SK-N-SH (cell line): Measurements from ENCODE around the gene COX7A2. TPM values are rescaled to one million over a fixed set of nuclear protein-coding genes. Genes with fewer than 3 reads are reported as not detected.
A peak's percentile ranks its signal among the peaks of the same experiment; 100 is the strongest.

Source experiments
- CTCF ChIA-PET: fragments of 300-600, 350-600 bp; formaldehyde crosslinking; extraction: SDS; loops from one replicate; lab custom pipeline; 2021; lab: Yijun Ruan, JAX
- POLR2A ChIA-PET: fragments of 350-600 bp; sonication (Branson Sonifier 250); formaldehyde crosslinking; extraction: SDS; loops from one replicate; lab custom pipeline; 2020; ENCODE audit warnings: antibody characterized with exemption, inconsistent platforms; lab: Yijun Ruan, JAX
- DNase-seq: peaks from one replicate; pipeline ENCODE4 v3.0.0; 2012
- H2AFZ ChIP-seq: fragments of 200-600 bp; sonication (generic); 2 replicates; pipeline ENCODE4 v1.8.1; 2016; ENCODE audit warnings: antibody characterized with exemption, mild to moderate bottlenecking, low read depth
- H3F3A ChIP-seq: fragments of 200-600 bp; sonication (generic); replicated peaks from 2 replicates; pipeline ENCODE3; 2016; ENCODE audit warnings: antibody characterized with exemption, mild to moderate bottlenecking; ENCODE audit not compliant: insufficient read depth
- H3K27ac ChIP-seq, 2 experiments: fragments of 200-500 bp in 1 of 2; fragments of 200-600 bp in 1 of 2; sonication (Bioruptor generic) in 1 of 2; sonication (generic), shearing (Covaris generic) in 1 of 2; 2 replicates each; pipeline versions ENCODE4 v1.5.1 to v1.6.1; 2014 to 2016; ENCODE audit warnings: low read depth in 2 of 2, inconsistent platforms in 1 of 2, low read length in 1 of 2, mild to moderate bottlenecking in 1 of 2, mixed read lengths in 1 of 2
- H3K27me3 ChIP-seq: fragments of 200-600 bp; sonication (generic), shearing (Covaris generic); 2 replicates; pipeline ENCODE4 v1.6.1; 2016; ENCODE audit warnings: mixed run types; ENCODE audit not compliant: insufficient read depth
- H3K36me3 ChIP-seq, 2 experiments: fragments of 200-500 bp in 1 of 2; fragments of 200-600 bp in 1 of 2; sonication (Bioruptor generic) in 1 of 2; sonication (generic) in 1 of 2; replicated peaks in 1 of 2; 2 replicates each; pipeline versions ENCODE3 to v1.5.1; 2014 to 2016; ENCODE audit warnings: low read length in 1 of 2, mild to moderate bottlenecking in 1 of 2; ENCODE audit not compliant: insufficient read depth in 2 of 2, control insufficient read depth in 1 of 2
- H3K4me1 ChIP-seq, 2 experiments: fragments of 200-500 bp in 1 of 2; fragments of 200-600 bp in 1 of 2; sonication (Bioruptor generic) in 1 of 2; sonication (generic), shearing (Covaris generic) in 1 of 2; 2 replicates each; pipeline versions ENCODE4 v1.5.1 to v1.6.1; 2014 to 2016; ENCODE audit warnings: low read depth in 1 of 2, low read length in 1 of 2, mixed run types in 1 of 2; ENCODE audit not compliant: insufficient read depth in 2 of 2, control insufficient read depth in 1 of 2
- H3K4me2 ChIP-seq: fragments of 200-600 bp; sonication (generic), shearing (Covaris generic); 2 replicates; pipeline ENCODE4 v1.6.1; 2017; ENCODE audit warnings: mixed run types
- H3K4me3 ChIP-seq, 2 experiments: fragments of 200-500 bp in 1 of 2; fragments of 200-600 bp in 1 of 2; sonication (Bioruptor generic) in 1 of 2; sonication (generic), shearing (Covaris generic) in 1 of 2; 2 replicates each; pipeline versions ENCODE4 v1.5.1 to v1.8.1; 2014 to 2016; ENCODE audit warnings: low read depth in 2 of 2, inconsistent platforms in 1 of 2, low read length in 1 of 2, mild to moderate bottlenecking in 1 of 2, mixed read lengths in 1 of 2, moderate library complexity in 1 of 2
- H3K79me2 ChIP-seq: fragments of 200-600 bp; sonication (generic); 2 replicates; pipeline ENCODE4 v1.8.1; 2017; ENCODE audit warnings: mild to moderate bottlenecking; ENCODE audit not compliant: insufficient read depth
- H3K9ac ChIP-seq: fragments of 200-600 bp; sonication (generic); 2 replicates; pipeline ENCODE4 v1.6.1; 2017; ENCODE audit warnings: mixed run types
- H3K9me2 ChIP-seq: fragments of 200-600 bp; sonication (generic); 2 replicates; pipeline ENCODE4 v1.6.1; 2017; ENCODE audit warnings: mixed run types
- H3K9me3 ChIP-seq: fragments of 200-600 bp; sonication (generic); 2 replicates; pipeline ENCODE4 v1.6.1; 2017; ENCODE audit warnings: mixed run types, mild to moderate bottlenecking, moderate library complexity
- H4K20me1 ChIP-seq: fragments of 200-600 bp; sonication (generic); 2 replicates; pipeline ENCODE4 v1.6.1; 2017; ENCODE audit warnings: mild to moderate bottlenecking, mixed run types; ENCODE audit not compliant: insufficient read depth
- CHD2 ChIP-seq: fragments of 150-350 bp; IDR thresholded peaks from 2 replicates; pipeline ENCODE4 v1.6.1; 2018; ENCODE audit warnings: low read length; ENCODE audit not compliant: partially characterized antibody
- ELF1 ChIP-seq: IDR thresholded peaks from 2 replicates; pipeline ENCODE4 v1.4.0; 2012
- EP300 ChIP-seq, 2 experiments: IDR thresholded peaks; 2 replicates each; pipeline versions ENCODE4 v1.4.0 to v1.6.1; 2012; ENCODE audit warnings: borderline replicate concordance in 1 of 2, low read depth in 1 of 2, low read length in 1 of 2
- EZH2phosphoT487 ChIP-seq: fragments of 200-600 bp; sonication (generic); IDR thresholded peaks from 2 replicates; pipeline ENCODE4 v1.6.1; 2017; ENCODE audit warnings: low read depth, mixed run types, mild to moderate bottlenecking, antibody characterized with exemption, moderate library complexity, borderline replicate concordance
- FOSL2 ChIP-seq: IDR thresholded peaks from 2 replicates; pipeline ENCODE4 v1.4.0; 2012; ENCODE audit warnings: low read depth, mild to moderate bottlenecking, moderate library complexity, borderline replicate concordance
- FOXJ3 ChIP-seq: sonication (generic); formaldehyde crosslinking; IDR thresholded peaks from 2 replicates; pipeline ENCODE4 v1.5.1; 2020; ENCODE audit warnings: mild to moderate bottlenecking, missing genetic modification reagents
- GATA2 ChIP-seq: sonication (generic); formaldehyde crosslinking; IDR thresholded peaks from 2 replicates; pipeline ENCODE4 v1.5.0; 2020; ENCODE audit warnings: mild to moderate bottlenecking, missing genetic modification reagents
- MEF2A ChIP-seq: IDR thresholded peaks from 2 replicates; pipeline ENCODE4 v1.4.0; 2012; ENCODE audit warnings: low read depth, borderline replicate concordance
- MXI1 ChIP-seq: IDR thresholded peaks from 2 replicates; pipeline ENCODE4 v1.6.1; 2012; ENCODE audit warnings: mild to moderate bottlenecking, low read depth, low read length, improper control_type of control experiment
- PBX3 ChIP-seq: IDR thresholded peaks from 2 replicates; pipeline ENCODE4; 2012
- POLR2AphosphoS5 ChIP-seq: IDR thresholded peaks from 2 replicates; pipeline ENCODE4 v1.6.1; 2012; ENCODE audit warnings: low read depth, low read length
- RFX5 ChIP-seq: IDR thresholded peaks from 2 replicates; pipeline ENCODE4 v1.6.1; 2012; ENCODE audit warnings: mild to moderate bottlenecking, improper control_type of control experiment, low read length
- SIN3A ChIP-seq: IDR thresholded peaks from 2 replicates; pipeline ENCODE4 v1.6.1; 2012; ENCODE audit warnings: low read depth, mild to moderate bottlenecking, low read length, moderate library complexity, borderline replicate concordance
- SMC3 ChIP-seq: IDR thresholded peaks from 2 replicates; pipeline ENCODE4 v1.6.1; 2012; ENCODE audit warnings: low read depth, low read length, improper control_type of control experiment
- TAF1 ChIP-seq: IDR thresholded peaks from 2 replicates; pipeline ENCODE4 v1.6.1; 2012; ENCODE audit warnings: low read depth, mild to moderate bottlenecking, low read length, moderate library complexity, borderline replicate concordance
- WGBS: methylation state at CpG from one replicate; pipeline ENCODE4 v1.1.6; 2017; ENCODE audit warnings: low lambda C conversion rate; 5-methylcytosine and 5-hydroxymethylcytosine counted together
- polyA plus RNA-seq, 3 experiments: library from polyadenylated mRNA; depleted of rRNA; stranded (reverse); fragments of >200 nt; gene quantifications; 2 replicates each; pipeline ENCODE4 v1.2.3, GENCODE V29; 2012
- TF ChIP-seq, protein P1 (sequence below): IDR thresholded peaks from 2 replicates; pipeline ENCODE4 v1.6.1; 2012; ENCODE audit warnings: mild to moderate bottlenecking, low read depth, low read length, moderate library complexity

COX7A2 gene
- polyA plus RNA-seq, 1 of the 3 experiments (the other 2 are of a cell fraction) = 431 TPM

DNA sequence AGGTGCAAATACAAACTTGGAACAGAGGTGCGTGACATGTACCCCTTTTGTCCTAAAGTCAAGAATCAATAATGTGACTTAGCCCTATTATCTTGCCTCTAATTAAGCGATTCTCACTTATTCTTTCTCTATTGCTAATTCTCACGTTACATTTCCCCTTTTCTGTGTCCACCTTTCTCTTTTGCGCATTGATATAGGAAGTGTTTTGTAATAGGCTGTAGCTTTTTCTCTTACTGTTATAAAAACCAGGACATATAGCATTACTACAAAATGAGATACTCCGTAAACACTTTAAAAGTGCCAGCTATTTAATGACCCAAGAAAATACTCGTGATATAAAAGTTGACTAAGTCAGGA, 41.7 kb upstream of the COX7A2 start:
- TF ChIP-seq RFX5 (no peak), SIN3A (no peak), FOSL2 (no peak), MEF2A (no peak), CHD2 (no peak), EP300 (IDR thresholded peaks at IDR 0.05; ENCODE audit: borderline replicate concordance in 1 of 2, low read depth in 1 of 2, low read length in 1 of 2) (no peak)
- TF ChIP-seq, protein P1, sequence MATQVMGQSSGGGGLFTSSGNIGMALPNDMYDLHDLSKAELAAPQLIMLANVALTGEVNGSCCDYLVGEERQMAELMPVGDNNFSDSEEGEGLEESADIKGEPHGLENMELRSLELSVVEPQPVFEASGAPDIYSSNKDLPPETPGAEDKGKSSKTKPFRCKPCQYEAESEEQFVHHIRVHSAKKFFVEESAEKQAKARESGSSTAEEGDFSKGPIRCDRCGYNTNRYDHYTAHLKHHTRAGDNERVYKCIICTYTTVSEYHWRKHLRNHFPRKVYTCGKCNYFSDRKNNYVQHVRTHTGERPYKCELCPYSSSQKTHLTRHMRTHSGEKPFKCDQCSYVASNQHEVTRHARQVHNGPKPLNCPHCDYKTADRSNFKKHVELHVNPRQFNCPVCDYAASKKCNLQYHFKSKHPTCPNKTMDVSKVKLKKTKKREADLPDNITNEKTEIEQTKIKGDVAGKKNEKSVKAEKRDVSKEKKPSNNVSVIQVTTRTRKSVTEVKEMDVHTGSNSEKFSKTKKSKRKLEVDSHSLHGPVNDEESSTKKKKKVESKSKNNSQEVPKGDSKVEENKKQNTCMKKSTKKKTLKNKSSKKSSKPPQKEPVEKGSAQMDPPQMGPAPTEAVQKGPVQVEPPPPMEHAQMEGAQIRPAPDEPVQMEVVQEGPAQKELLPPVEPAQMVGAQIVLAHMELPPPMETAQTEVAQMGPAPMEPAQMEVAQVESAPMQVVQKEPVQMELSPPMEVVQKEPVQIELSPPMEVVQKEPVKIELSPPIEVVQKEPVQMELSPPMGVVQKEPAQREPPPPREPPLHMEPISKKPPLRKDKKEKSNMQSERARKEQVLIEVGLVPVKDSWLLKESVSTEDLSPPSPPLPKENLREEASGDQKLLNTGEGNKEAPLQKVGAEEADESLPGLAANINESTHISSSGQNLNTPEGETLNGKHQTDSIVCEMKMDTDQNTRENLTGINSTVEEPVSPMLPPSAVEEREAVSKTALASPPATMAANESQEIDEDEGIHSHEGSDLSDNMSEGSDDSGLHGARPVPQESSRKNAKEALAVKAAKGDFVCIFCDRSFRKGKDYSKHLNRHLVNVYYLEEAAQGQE = no peak
- TF ChIP-seq, all 33 proteins: peak for 0
- Histone ChIP-seq H3K9ac (peak overlapping the region; percentile 66), H3K9me3 (no peaks in the 10 kb centered on the region), H4K20me1 (peaks cover 36% of the 10 kb centered on the region), H3K27me3 (no peaks in the 10 kb centered on the region), H3K4me2 (peak overlapping the region; percentile 77), H3F3A (peaks cover 7% of the 10 kb centered on the region), H3K4me3 (peak overlapping the region; percentile 83 to 88), H3K36me3 (peaks cover 0 to 8% of the 10 kb centered on the region in 2 experiments), H3K27ac (peak overlapping the region; percentile 56 to 79; a peak in 3 of 4 replicates), H2AFZ (peak overlapping the region; percentile 96), H3K79me2 (peaks cover 55% of the 10 kb centered on the region), H3K4me1 (peaks cover 2 to 6% of the 10 kb centered on the region in 2 experiments; a peak in 3 of 4 replicates), H3K9me2 (no peaks in the 10 kb centered on the region)
- ChIA-PET POLR2A (interaction anchor here (0.6 to 1.1 kb wide), 2 partner anchors 25 to 317 kb away, joined by 3 to 5 read pairs; partner anchors contain the start of gene SENP6), CTCF (interaction anchor here (0.6 to 1.6 kb wide), 5 partner anchors 12 to 570 kb away, joined by 3 to 5 read pairs (median 4); no protein-coding TSS in a partner anchor)
- no peak for DNase-seq
- WGBS = under 1% methylated on average over 6 of the region's 6 CpGs

DNA sequence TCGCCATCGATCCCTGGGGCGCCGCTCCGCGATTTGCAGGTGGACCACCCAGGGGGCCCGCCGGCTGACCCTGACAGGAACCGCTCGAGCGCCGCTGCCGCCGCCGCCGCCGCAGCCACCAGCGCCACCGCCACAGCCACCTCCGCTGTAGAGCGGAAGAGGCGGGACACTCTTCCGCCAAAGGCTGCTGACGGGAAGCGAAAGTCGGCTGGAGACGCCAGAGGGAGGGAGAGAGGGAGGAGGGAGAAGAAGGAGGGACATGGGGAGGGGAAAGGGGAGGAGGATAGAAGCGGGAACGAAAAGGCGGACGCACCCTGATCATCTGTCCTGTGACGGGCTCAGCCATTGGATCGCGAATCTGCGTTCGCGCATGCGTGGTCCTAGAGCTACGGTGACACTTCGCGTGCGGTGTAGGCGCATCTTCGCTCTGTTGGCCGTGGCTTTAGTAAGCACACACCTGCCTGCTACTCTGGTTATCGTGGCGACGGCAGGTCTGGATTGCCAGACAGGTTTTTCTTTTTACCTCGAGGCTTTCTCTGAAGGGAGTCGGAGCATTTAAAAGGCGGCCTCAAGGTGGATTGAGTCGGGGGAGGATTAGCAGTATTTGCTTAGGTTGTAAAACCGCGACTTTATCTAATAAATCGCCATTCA, 41.2 kb upstream of the COX7A2 start, which contains the start of gene TMEM30A:
Gene TMEM30A, minus strand, starts transcription at position 161 of the 651 bp plus-strand sequence. Its CDS starts 154 bp downstream, at position 7.
- Histone ChIP-seq H2AFZ (peak within 1 kb of the TSS; percentile 96), H3K27me3 (no peaks in the 10 kb centered on the region), H3K4me1 (peaks cover 7 to 11% of the 10 kb centered on the region in 2 experiments; a peak in 3 of 4 replicates), H3K27ac (peak within 1 kb of the TSS; percentile 83 to 90), H3K9ac (peak within 1 kb of the TSS; percentile 88), H4K20me1 (peaks cover 40% of the 10 kb centered on the region), H3K4me3 (peak within 1 kb of the TSS; percentile 83 to 88), H3K4me2 (peak within 1 kb of the TSS; percentile 82), H3K9me2 (no peaks in the 10 kb centered on the region), H3K36me3 (peaks cover 0 to 8% of the 10 kb centered on the region in 2 experiments), H3K9me3 (no peaks in the 10 kb centered on the region), H3F3A (peaks cover 7% of the 10 kb centered on the region), H3K79me2 (peaks cover 60% of the 10 kb centered on the region)
- ChIA-PET CTCF (interaction anchor here (0.6 to 1.6 kb wide), 8 partner anchors 12 to 570 kb away, joined by 3 to 5 read pairs (median 4); no protein-coding TSS in a partner anchor), POLR2A (interaction anchor here (0.6 to 1.1 kb wide), 2 partner anchors 24 to 317 kb away, joined by 3 to 5 read pairs; partner anchors contain the start of gene SENP6)
- under 1% methylated on average over 36 of the region's 55 CpGs for WGBS
- DNase-seq = peak; percentile 94
- TF ChIP-seq MEF2A = no peak
- TF ChIP-seq ELF1 = peak; percentile 63
- TF ChIP-seq EZH2phosphoT487 = no peak
- TF ChIP-seq PBX3 = peak; percentile 2; the same call in 1 of the 2 replicates
- peak in 1 of 2 experiments; percentile 65; a peak in 1 of 4 replicates for TF ChIP-seq EP300 (IDR thresholded peaks at IDR 0.05; ENCODE audit: borderline replicate concordance in 1 of 2, low read depth in 1 of 2, low read length in 1 of 2)
- peak; percentile 34; the same call in 1 of the 2 replicates for TF ChIP-seq TAF1
- peak; percentile 87 for TF ChIP-seq POLR2AphosphoS5
- TF ChIP-seq, protein P1 = 0 out of 2 replicates have a peak, but pooled peaks have one; percentile 3
- TF ChIP-seq GATA2 (CRISPR knock-in tag) = no peak
- no peak for TF ChIP-seq SMC3
- TF ChIP-seq MXI1 = peak; percentile 95
- no peak for TF ChIP-seq FOXJ3
